Lung microvascular endothelial cell (primary cell): ENCODE results near the gene APIP. TPM values are rescaled to one million over a fixed set of nuclear protein-coding genes. Genes with fewer than 3 reads are reported as not detected.

Source experiments
- DNase-seq, 2 donors: peaks; one replicate each; pipeline versions ENCODE4 v3.0.0 to v3.0.0-alpha.2; 2010; ENCODE audit warnings: low read depth in 2 of 2
- total RNA-seq: library from RNA; depleted of rRNA; stranded (reverse); fragments of >200 nt; gene quantifications from 2 replicates; pipeline ENCODE4 v1.2.1, GENCODE V29; 2014

Gene APIP, protein sequence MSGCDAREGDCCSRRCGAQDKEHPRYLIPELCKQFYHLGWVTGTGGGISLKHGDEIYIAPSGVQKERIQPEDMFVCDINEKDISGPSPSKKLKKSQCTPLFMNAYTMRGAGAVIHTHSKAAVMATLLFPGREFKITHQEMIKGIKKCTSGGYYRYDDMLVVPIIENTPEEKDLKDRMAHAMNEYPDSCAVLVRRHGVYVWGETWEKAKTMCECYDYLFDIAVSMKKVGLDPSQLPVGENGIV
- 13.5 and 13.9 TPM in 2 replicates for total RNA-seq

DNA sequence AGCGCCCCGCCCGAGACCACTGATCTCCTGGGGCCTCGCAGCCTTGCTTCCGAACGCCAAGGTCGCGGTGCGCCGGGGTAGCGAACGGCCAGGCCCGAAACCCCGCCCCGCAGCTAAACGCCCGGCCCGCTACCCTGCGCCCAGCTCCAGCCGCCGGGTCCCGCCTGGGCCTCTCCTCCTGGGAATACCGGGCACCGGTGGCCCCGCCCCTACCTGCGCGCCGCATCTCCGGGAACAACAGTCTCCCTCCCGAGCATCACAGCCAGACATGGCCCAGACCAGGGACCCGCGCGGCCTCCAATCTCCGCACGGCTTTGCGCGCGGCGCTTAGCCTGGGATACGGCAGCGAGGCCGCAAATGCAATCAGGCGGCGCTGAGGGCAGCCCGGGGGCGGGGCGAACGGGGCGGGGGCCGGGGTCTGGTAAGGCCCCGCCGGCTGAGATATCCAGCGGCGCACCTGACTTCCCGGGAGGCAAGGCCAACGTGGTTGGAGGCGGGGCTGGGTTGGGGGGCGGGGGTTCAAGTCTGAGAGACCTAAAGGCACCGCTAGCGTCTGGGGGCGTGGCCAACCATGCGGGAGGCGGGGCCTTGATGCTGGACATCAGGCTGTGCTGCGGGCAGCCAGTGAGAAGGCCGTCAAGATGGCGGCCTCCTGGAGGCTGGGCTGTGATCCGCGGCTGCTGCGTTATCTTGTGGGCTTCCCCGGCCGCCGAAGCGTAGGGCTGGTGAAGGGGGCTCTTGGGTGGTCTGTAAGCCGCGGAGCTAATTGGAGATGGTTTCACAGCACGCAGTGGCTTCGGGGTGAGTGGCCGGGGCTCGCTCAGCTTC is at the start of gene APIP, which contains the start of gene PDHX:
TSS of gene APIP (minus strand) at position 365 of the 828 bp plus-strand sequence. CDS start at position 270, 95 bp downstream.
TSS of gene PDHX (plus strand) at position 604 of the 828 bp plus-strand sequence. CDS start at position 642, 38 bp downstream.
- DNase-seq: peak; percentile 99 to 100

DNA sequence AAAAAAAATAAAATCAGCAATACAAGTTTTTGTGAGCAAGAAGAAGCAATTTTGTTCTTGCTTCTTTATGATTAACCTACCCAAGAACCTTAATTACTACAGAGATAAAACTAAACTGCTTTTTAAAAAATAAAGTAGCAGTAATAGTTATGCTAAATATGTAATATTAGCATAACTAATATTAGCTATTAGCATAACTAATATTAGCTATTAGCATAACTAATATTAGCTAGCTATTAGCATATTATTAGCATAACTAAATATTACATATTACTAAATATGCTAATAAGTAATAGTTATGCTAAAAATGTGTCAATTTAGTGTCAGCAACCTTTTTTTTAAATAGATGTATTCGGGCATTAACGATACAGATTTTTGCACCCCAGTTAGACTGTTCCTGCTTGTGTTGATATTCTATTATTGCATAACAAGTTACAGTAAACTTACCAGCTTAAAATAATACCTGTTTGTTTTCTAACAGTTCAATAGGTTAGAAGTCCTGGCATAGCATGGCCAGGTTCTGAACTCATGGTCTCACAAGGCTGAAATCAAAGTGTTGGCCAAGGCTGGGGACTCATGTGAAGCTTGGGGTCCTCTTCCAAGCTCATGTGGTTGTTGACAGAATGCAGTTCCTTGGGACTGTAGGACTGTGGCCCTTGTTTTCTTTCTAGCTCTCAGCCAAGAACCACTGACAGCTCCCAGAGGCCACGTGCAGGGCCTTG is 48.6 kb upstream of the APIP start:
- no peak for DNase-seq

DNA sequence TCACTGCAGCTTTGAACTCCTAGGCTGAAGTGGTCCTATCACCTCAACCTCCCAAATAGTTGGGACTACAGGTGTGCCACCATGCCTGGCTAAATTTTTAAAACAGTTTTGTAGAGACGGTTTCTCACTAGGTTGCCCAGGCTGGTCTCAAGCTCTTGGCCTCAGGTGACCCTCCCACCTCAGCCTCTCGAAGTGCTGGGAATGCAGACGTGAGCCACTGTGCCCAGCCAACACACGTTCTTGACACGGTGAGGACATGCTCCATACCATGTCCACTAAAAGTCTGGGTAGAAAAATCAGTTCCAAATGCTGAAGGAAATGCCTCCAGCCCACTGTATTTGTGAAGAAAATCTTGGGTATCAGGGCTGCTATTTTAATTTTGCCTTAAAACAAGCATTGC is 47.2 kb upstream of the APIP start:
- DNase-seq: no peak

DNA sequence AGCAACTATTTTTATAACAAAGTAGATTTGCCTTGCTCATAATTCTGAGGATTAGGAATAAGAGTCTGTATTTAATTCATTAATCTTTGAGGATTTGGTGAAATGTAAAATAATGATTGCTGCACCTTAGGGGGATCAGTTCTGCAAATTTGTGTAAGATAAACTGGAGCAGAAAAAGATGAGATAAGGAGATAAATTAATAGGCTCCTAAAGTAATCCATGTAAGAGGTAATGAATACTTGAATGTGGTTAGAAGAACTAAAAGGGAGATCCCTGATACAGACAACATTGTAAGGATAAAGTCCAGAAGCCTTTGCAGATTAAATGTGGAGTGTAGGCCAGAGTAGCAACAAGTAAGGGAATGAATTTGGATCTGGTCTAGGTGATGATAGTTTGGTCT is 45.9 kb upstream of the APIP start:
- DNase-seq: no peak

DNA sequence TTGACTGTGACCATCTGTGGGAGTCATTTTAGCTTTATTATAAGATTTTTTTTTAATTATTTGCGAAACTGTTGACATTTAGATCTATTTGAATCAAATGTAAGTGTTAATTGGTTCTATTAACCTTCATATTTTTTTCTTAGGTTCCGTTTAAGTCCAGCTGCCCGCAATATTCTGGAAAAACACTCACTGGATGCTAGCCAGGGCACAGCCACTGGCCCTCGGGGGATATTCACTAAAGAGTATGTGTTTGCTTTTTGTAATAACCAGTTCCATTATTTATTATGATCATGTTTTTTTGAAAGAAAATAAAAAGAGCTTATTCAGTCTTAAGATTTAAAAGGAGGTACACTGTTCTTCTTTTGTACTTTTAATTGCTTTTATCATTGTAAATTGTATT is 44.1 kb upstream of the APIP start:
- no peak for DNase-seq

DNA sequence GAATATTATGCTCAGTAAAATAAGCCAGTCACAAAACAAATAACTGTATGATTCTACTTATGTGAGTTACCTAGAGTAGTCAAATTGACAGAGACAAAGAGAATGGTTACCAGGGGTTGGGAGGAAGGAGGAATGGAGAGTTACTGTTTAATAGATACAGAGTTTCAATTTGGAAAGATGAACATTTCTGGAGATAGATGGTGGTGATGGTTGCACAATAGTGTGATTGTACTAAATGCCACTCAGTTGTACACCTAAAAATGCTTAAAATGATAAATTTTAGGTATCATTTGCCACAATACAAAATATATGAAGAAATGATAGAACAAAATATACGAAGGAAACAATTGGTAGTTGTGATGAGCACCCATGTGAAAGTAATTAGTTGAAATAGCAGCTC is 43.6 kb upstream of the APIP start:
- no peak for DNase-seq

DNA sequence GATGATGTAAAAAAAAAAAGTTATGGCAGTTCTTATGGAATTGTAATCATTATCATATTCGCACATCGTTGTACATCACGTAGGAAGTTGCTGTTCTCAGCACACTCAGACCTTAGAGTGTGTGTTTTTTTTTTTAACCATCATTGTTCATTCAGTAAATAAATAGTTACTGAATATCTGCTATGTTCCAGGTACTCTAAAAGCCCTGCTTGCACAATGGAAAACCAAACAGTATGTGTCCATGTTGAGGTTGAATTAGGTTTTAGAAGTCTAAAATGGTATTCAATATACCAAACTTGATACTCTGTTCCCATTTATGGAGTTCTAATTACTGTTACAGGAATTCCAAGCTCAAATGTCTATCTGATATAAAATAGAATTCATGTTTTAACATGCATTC is 41.4 kb upstream of the APIP start:
- no peak for DNase-seq

DNA sequence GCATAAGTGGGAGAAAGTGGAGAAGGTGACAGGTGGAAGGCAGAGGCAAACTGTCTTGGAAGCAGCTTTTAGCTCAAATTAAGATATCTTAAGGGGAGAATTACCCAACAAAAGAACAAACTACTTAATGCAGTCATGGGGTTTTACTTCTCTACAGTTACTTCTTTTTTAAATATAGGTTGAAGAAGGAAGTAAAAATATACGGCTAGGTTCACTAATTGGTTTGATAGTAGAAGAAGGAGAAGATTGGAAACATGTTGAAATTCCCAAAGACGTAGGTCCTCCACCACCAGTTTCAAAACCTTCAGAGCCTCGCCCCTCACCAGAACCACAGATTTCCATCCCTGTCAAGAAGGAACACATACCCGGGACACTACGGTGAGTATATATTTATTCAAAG is 41.0 kb upstream of the APIP start:
- DNase-seq: no peak

DNA sequence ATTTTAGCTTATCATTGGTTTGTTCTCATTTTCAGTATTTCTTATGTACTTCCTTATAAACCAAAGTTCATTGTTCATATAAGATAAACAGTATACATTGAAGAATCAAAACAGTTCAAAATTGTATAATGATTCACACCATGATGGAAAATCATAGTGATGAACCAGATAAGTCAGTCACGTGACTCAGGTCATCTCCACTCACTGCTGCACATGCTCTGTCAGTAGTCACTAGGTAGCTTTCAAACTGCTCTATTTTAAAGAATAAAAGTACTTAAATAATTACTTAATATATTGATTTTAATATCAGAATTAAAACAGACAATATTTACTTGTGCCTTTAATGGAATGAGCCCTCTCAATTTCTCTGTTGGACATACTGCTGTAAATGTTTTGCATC is 37.8 kb upstream of the APIP start:
- DNase-seq: no peak

DNA sequence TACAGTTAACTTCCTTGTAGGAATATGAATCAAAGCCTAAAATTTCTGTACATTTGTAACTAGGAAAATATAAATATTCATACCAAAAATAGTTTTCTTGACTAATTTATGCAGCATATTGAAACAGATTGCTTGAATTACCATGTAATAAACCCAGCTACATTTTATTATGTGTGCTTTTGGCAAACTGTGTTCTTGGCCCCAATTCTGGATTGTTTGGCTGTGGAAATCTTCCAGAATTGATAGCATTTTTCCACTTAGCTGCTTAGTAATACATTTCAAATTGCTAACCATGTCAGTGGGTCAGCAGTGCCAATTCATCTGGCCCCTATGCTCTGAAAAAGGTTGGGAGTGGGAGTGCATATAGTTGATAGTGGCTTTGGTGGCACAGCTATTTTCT is 32.5 kb upstream of the APIP start:
- DNase-seq: peak in 1 of 2 donors; percentile 62

DNA sequence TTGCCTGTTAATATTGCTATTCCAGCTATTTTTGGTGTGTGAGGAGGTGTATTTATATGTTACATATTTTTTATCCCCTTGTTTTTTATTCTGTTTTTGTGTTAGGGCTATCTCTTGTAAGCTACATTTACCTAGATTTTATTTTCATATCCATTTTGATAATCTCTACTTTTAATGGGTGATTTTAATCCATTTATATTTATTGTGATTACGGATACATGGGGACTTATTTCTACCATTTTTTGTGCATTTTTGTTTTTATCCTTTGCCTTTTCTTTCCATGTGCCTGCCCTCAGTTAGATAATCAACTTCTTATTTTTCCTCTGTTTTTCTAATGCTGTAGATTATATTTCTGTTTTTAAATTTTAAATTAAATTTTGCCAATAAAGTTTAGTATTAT is 28.5 kb upstream of the APIP start:
- DNase-seq: no peak

DNA sequence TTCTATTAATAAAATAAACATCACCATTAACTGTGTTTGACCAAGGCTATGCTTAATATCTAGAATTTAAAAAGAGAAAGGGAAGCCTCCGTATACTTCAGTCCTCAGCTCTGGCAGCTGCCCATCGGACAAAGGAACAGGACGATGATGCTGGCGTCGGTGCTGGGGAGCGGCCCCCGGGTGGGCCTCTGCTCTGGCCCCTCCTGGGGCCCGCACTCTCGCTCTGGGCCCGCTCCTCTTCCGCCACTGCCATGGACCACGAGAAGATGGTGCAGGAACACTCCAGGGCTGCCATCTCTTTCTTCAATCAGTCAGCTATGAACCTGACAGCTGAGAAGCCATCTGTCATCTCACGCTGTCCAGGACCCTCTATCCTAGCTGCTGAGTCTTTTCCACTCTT is 25.5 kb upstream of the APIP start:
- no peak for DNase-seq

DNA sequence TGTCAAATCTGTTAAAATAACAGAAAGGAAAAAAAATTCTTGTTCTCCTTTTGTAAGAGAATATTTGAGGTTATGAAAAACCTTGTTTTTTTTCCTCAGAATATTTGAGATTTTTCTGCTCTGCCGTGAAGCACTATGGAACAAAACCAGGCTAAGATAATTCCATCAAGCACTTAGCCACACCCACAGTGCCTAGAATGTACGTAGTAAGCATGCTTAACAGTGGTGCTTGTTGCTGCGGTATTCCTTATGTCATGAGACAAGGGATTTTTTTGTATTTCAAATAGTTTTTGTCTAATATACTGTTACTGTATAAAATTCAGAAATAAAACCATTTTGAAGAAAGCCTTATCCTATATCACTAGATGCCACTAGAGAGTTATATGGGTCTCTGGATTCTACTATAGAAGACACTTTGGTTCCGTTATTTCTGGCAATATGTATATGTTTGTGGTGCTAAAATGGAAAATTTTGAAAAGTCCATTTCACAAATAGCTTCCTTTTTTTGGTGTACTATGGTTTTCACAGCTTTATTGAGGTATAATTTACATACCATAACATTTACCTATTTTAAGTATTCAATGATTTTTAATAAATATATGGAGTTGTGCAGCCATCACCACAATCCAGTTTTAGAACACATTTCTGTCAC is 24.0 kb upstream of the APIP start:
- peak in 1 of 2 donors; percentile 8 for DNase-seq

DNA sequence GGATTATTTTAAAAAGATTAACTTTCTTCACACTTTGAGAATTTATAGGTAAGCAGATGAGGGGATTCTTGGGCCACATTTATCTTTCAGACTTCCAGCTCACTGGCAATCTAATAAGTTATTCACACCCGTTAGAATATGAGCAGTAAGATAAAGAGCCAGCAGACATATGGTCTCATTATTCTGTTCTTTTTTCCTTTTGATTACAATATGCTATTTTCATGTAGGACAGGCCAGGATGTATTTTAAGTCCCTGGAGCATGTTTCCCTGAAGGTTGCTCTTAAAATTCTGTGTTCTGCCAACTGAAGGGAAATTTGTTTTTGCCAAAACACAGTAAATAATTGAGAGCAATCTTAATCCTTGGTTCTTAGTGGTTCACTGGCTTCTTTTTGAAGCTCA is 22.4 kb upstream of the APIP start:
- DNase-seq: no peak

DNA sequence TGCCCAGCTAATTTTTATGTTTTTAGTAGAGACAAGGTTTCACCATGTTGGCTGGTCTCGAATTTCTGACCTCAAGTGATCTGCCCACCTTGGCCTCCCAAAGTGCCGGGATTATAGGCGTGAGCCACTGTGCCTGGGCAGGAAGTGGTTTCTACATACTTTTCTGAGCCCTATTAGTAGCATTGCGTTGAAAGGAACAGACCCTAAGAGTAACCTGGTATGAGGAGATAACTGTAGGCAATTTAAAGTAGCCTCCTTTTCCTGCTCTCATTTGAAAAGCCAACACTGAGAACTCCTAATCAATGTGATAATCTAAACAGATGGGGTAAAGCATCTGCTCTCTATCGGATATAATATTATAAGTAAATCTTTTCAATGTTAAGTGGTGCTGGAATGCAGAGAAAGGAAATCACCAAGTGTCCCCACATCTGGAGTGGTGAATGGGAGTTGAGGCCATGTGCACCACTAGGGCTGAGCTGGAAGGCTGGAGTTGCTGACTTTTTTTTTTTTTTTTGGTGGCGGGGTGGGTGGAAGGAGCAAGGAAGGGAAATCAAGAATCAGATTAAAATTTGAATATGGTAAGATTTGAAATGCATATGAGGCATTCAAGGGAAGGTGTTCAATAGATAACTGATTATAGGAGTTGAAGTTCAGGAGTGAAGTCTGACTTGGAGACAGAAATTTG is 20.9 kb upstream of the APIP start:
- no peak for DNase-seq

DNA sequence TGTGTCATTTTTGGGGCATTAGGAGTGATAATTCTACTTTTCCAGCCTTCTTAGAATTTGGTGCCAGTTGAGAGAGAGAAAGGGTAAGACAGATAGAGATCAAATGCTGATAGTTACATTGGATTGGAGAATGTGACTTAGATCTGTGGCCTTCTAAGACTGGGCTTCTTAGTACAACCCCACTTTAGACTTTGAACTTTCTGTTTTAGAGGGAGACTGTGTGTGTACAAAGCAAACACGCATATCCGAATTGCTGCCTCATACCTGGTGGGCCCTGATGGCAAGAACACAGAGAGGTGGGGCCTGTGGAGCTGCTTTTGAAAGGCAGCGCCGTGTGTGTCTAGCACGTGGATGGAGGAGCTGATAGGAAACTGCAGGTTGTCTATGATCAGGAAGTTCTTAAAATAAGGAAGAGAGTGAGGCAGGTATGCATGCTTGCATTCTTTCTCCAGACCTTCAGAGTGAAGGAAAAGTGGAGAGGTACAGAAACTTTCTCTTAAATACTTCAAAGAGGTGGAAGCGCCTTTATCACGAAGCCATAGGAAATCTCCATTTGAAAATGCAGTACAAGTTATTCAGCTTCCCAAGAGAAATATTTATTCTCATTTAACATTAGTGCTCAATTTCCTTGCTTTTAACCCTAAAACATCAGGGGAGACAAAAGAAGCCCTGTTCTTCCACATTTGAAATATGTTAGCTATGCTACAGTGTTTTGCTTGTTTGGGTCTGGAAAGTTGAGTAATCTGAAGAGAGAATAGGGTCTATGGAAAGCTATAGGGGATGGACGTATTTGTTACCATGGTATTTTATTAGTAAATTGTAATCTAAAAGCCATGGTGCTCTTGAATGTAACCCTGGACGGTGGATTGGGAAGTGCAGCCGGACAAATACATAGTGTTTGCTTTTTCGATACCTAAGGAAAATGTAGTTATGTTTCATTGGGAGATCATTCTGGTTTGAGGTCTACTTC is 13.9 kb upstream of the APIP start:
- DNase-seq: no peak

DNA sequence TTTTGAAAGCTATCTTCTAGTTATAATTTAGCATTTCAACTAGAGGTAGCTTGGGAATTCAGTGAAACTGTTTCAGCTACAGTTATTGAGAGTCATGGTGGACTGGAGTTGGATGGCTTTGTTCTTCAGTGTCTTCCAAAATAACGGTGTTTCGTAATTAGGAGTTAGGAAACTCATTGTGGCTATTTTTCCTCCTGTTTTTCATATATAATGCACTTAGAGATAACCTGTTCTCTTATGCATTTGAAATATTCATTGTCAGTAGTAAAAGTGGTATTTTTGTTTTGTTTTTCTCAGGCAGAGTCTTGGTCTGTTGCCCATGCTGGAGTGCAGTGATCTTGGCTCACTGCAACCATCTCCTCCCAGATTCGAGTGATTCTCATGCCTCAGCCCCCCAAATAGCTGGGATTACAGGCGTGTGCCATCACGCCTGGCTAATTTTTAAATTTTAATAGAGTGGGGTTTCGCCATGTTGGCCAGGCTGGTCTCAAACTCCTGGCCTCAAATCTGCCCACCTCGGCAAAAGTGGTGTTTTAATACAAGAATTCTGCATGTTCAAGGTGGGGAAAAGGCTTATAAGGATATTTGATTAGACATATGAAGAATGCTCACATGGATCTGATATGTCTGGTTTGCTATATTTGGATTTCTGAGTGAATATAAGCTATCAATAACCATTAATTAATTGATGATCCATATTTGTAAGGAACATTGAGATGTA is 12.9 kb upstream of the APIP start:
- DNase-seq: no peak

DNA sequence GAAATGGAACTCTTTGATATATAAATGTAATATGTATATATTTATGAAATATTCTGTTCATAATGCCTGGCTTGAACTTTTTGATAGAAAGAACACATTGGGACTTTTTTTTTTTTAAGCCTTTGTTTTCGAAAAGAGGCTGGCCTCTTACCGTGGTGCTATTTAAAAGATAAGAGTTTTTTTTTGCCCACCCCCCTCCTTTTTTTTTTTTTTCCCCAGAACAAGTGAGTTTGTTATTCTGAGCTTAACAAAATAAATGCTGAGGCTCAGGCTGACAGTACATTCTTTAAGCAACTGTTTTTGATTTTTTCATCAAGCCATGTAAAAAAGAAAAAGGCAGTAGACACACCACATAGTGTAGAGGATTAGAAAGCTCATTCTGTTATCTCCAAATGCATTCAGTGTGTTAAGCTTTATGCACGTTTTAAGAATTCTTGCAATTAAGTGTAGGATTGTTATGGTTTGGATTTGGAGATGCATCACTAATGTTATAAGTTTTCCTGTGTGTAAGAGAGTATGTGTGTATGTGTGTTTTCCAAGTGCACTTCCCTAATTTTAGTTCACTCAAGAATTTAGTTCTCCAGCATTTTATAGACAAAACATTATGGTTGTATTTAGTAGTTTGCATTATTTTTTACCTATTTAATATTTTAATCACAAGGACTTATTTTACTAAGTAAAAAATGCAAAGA is 12.2 kb upstream of the APIP start:
- DNase-seq: no peak

DNA sequence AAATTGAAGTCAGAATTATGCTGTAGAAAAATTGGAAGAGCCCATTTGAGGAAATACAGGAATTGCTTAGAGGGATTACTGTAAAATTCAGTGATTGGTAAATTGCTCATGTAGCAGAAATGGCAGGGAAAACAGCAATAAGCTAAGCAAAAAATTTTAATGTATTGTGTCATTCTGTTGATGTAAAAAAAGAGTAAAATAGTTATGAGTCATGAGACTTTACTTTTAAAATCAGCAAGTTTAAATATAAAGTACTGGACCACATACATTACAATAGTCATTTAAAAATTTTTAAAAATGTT is 10.6 kb upstream of the APIP start:
- no peak for DNase-seq
